ENCODE results near the gene GRIA3.
"Not testable (repeated sequence)": the region's sequence is repeated elsewhere in the genome, so short reads cannot be mapped to it uniquely, and the experiment has no call there.

GRIA3 gene

DNA sequence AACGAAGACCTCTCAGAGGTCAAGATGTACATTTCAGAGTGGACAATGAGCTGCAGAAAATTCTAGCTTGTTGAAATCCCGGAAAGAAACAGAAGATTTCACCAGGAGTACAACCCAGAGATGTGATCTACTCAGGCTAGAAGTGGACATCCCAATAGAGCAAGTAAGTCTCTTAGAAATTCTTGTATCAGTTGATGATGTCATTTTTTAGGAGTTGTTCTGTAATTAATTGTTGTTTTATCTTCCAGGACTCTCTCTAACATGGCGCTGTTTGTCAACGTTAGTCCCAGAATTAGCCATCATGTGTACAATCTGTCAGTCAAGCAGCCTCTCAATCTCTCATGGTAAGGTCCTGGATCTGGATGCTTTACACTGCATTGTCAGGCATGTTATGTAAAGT is 174.4 kb downstream of the GRIA3 start:
- no peak for DNase-seq

DNA sequence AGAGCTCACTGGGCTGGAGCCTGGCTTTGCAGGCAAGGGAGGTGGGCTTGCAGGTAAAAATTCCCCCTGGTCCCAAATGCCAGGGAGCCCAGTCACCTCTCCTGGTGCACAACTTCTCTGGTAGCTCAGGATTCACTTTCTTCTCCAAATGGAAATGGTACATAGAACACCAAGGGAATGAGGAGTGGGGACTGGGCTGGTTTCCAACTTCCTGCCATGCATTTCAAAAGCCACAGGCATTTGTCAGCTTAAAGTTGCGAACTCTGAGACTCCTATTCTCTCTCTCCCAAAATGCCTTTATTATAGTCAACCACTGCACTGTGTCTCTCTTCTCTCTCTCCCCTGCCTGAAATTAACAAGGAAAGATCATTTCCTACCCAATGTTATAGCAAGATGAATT is 177.3 kb downstream of the GRIA3 start:
- peak; percentile 55 for DNase-seq

DNA sequence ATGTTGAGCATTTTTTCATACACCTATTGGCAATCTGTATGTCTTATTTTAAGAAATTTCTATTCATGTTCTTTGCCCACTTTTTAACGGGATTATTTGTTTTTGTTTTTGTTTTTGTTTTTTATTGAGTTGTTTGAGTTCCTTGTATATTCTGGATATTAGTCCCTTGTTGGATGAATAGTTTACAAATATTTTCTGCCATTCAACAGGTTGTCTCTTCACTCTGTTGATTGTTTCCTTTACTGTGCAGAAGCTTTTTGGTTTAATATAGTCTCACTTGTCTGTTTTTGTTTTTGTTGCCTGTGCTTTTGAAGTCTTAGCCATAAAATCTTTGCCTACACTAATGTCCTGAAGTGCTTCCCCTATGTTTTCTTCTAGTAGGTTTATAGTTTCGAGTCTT is 202.1 kb downstream of the GRIA3 start:
- not testable (repeated sequence) for DNase-seq

DNA sequence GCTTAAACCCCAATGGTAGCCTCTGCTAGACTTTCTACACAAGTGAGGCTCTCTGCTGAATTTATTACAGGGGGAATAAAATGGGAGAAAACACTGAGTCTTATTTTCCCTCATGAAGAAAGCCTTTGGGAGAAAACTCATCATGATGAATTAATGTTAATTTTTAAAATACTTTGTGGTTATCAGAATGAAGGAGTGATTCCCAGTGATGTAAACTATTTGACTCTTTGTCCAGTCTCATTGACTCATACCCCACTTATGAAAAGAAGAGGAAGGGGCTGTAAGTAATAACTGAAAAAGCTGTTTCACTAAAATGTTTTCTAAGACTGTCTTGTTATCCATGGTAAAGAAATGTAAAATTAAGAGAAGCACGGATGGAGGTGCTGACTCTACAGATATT is 208.8 kb downstream of the GRIA3 start:
- peak; percentile 16 for DNase-seq

GRCh38 chrX:123399709-123400108 is 215.6 kb downstream of the GRIA3 start:
- DNase-seq = peak; percentile 21

DNA sequence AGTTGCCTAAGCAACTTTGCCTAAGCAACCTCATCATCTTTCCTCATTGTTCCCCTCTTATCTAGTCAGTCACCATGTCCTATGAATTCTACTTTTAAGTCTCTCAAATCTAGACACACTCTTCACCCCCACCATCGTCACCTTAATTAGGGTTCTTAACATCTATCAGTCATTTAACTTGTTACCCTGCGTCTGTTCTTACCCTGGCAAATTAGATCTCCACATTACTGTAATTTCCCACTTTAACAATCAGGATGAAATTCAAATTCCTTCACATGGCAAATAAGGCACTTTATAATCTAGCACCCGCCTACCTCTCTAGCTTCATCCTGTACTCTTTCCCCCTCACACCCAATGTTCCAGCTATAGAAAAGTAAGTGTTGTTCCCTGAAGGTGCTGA is 221.2 kb downstream of the GRIA3 start:
- no peak for DNase-seq

GRCh38 chrX:123408821-123409737 is 225.0 kb downstream of the GRIA3 start:
- peak; percentile 81 for DNase-seq

- DNase-seq = peak; percentile 36
Observed at GRCh38 chrX:123422875-123423274, 238.8 kb downstream of the GRIA3 start.

GRCh38 chrX:123424546-123424945 is 240.5 kb downstream of the GRIA3 start:
- DNase-seq = peak; percentile 68

GRCh38 chrX:123425471-123425870 is 241.4 kb downstream of the GRIA3 start:
- DNase-seq = peak; percentile 27

- peak; percentile 48 for DNase-seq
Observed at GRCh38 chrX:123425904-123426303, 241.8 kb downstream of the GRIA3 start.

DNA sequence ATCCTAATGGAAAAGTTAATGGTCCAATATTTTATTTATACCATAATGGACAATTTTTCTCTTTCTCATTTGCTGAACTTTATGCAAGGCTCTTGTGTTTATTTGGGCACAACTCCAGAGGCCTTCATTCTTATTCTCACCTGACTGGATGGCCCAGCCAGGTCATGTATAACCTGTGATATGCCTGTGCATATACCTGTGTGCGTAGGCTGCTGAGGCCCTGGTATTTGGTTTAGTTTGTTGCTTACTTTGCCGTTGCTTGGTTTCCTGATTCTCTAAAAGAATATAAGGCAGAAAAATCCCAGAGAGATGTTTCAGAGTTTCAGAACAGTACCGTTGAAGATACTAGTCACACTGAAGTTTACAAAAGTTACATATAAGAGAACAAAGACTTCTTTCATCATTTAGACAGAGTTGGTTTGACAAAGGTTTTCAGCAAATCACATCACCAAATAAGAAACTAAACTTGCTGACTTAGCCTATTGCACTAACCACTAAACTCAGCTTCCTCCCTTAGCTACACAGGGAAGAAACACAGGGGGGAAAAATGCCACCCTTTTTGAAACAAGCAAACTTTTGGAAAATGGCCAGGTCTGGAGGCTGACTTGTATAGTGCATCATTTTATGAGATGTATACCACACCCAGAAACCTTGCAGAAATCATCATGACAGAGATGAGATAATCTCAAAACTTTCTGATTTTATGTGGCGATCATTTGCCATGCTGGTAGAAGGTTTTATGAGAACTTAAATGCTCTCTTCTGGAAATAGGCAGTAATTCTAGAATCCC is 248.5 kb downstream of the GRIA3 start:
- DNase-seq = no peak

DNA sequence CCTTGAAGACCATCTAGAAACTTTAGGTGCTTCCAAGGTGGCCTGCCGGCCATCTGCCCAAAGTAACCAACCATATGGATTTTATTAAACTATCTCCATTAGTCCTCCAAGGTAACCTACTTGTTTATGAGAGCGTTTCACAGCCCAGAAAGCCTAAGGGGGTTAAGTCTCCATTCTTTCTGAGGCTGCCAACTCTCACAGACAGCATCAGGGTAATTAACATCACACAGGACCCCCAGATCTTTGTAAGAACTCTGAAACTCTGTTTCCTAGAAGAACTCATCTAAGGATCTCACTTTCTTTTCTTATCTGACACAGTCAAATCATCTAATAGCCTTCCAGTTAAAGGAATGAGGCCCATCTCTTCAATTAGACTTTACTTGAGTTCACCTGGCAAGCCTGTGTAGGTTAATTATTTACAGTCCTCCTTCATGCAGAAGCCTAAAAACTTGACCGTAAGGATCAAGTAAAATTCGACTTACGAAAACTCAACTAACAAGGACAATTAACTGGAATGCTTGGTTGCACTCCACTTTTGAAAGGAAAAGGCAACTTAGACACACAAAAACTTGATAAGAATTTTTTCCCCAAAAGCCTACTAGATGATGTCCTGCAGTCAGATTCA is 252.5 kb downstream of the GRIA3 start:
- DNase-seq = no peak

- not testable (repeated sequence) for DNase-seq
Observed at GRCh38 chrX:123439926-123440325, 255.8 kb downstream of the GRIA3 start.

- DNase-seq = no peak
Observed at GRCh38 chrX:123442764-123443163, 258.7 kb downstream of the GRIA3 start.

- no peak for DNase-seq
Observed at GRCh38 chrX:123447506-123447905, 263.4 kb downstream of the GRIA3 start.

- DNase-seq = no peak
Observed at GRCh38 chrX:123449335-123449734, 265.3 kb downstream of the GRIA3 start.

DNA sequence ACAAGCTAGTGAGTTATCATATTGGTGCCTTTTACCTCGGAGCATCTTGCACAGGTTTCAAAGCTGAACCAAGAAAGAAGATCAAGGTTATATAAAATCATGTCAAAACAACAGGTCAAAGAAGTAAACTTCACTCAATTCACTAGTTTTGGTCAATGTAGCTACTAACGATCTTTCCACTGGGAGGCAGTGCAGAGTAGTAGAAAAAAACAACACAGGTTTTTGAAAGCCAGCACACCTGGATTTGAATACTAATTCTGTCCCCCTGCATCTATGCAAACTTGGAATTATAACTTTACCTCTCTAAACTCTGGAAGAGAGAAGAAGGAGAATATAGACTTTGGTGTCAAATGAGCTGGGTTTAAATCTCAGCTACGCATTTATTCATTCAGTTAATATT is 266.1 kb downstream of the GRIA3 start:
- DNase-seq = no peak

- DNase-seq = no peak
Observed at GRCh38 chrX:123454712-123455431, 270.8 kb downstream of the GRIA3 start.

- DNase-seq = no peak
Observed at GRCh38 chrX:123455693-123456092, 271.6 kb downstream of the GRIA3 start.

GRCh38 chrX:123464709-123465108 is 280.6 kb downstream of the GRIA3 start:
- no peak for DNase-seq

DNA sequence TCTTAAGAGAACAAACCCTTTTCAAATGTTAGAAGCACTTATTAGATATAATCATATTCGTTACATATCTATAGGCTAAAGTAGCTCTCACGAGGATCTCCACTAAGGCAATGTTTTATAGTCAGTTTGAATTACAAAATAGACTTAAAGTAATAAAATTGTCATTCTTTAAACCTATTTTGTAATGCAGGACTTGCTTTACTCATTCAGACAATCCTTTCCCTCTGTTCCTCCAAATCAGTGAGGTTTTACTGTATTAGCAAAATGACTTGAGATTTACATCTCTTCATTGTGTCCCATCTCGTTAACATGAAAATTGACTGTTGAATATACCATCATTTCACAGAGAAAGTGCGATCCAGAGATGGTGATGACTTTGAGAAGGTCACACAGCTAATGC is 284.4 kb downstream of the GRIA3 start:
- no peak for DNase-seq
